Islet of Langerhans (tissue), 1 donor: Measurements from ENCODE around the gene GDPGP1.
"Not testable (repeated sequence)": the region's sequence is repeated elsewhere in the genome, so short reads cannot be mapped to it uniquely, and the experiment has no call there.

Experiments
- FAIRE-seq: peaks from one replicate; lab custom pipeline; 2011; peaks lifted over from hg19 to GRCh38; lab: Jason Lieb, UNC

The GDPGP1 gene

GRCh38 chr15:90225504-90226234, 8.3 kb upstream of the GDPGP1 start:
- FAIRE-seq, result no peak

GRCh38 chr15:90227336-90227735, 6.7 kb upstream of the GDPGP1 start:
- FAIRE-seq, result no peak

- FAIRE-seq, result no peak
Observed at GRCh38 chr15:90227816-90228772, 5.9 kb upstream of the GDPGP1 start.

- FAIRE-seq, result no peak
Observed at GRCh38 chr15:90228960-90229359, 5.0 kb upstream of the GDPGP1 start.

DNA sequence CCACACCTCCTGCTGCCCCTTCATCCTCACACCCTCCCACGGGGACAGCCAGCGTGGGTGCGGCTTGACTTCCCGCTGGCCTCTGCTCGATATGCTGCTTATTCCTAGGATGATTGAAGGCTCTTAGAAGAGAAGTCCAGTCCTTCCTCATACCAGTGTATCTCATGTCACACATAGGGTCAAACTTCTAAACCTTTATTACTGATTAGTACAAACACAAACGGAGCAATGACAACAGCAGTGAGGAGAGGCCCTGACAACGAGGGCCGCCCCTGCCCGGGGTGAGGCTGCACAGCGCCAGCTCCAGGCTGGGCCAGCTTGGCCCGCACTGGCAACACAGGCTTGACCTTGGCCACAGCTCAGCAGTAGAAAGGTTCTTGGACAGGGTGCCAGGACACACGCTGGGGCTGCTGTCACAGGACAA, 3.9 kb upstream of the GDPGP1 start:
- FAIRE-seq, result no peak

DNA sequence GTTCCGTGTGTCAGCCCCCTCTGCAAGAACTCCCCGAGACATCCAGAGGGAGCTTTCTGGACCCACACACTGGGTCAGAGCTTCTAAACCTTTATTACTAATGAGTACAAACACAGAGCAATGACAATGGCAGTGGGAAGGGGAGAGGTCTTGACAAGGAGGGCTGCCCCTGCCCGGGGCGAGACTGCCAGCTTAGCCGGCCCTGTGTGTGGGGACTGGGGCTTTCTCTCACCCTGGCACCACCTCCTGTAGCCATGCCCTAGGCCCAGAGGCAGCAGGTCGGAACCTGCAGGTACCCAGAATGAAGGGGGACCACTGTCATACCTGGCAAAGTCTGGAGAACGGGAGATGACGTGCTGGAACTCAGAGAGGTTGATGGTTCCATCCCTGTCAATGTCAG, 3.4 kb upstream of the GDPGP1 start:
- no peak for FAIRE-seq

DNA sequence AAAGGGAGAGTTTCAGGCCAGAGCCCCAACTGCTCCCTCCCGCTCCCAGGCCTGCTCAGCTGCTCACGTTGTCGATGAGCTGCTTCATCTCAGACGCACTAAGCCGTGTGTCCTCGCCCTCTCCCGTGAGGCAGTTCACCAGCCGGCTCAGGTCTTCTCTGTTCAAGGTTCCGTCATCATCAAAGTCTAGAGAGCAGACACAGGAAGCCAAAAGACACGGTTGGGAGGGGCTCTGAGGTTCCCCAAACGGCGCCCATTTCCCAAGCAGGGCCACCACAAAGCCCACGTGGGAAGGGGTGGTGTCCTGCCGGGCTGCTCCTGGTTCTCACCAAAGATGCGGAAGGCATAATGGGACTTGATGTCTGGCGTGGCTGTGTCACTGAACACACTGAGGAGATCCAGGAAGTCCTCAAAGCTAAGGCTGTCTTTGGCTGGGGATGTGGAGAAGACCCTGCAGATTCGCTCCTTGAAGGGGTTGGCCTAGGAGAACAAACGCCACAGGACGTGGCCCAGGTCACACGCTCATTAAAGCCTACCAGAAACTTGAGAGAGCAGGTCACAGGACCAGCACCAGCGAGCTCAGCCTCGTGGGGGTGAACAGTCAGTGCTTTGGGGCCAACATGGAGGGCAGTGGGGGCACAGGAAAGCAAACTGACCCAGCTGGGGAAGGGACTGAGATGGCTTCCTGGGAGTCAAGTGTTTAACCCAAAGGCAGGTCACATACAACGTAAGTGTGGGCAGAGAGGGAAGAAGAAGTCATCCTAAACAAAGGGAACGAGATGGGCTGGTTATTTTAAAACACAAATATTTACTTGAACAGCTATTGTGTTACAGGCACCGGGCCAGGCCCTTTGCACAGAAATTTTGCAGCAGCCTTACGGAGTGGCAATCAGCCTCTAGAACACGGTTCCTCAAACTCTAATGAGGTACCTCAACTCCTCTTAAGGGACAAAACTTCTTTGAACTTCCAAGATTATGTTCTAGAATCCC, 2.7 kb upstream of the GDPGP1 start:
- no peak for FAIRE-seq

DNA sequence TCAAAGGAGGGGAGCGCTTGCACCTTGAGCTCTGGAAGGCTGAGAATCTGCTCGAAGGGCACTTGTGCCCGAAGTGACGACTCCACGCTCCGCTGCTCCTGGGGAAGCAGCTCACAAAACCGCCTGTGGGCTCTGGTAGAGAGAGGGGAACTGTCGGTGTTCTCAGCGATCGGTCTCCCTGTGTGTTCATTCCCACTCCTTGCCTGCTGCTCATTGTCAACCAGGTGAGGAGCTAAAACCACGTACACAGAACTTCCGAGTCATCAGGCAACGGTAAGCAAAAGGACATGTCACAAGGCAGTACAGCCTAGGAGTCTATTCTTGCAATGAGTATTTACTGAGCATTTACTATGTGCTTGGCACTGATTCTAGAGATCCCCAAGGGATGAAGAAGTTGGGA, 1.8 kb upstream of the GDPGP1 start:
- FAIRE-seq, result no peak

GRCh38 chr15:90232941-90233386, 1.0 kb upstream of the GDPGP1 start:
- no peak for FAIRE-seq

DNA sequence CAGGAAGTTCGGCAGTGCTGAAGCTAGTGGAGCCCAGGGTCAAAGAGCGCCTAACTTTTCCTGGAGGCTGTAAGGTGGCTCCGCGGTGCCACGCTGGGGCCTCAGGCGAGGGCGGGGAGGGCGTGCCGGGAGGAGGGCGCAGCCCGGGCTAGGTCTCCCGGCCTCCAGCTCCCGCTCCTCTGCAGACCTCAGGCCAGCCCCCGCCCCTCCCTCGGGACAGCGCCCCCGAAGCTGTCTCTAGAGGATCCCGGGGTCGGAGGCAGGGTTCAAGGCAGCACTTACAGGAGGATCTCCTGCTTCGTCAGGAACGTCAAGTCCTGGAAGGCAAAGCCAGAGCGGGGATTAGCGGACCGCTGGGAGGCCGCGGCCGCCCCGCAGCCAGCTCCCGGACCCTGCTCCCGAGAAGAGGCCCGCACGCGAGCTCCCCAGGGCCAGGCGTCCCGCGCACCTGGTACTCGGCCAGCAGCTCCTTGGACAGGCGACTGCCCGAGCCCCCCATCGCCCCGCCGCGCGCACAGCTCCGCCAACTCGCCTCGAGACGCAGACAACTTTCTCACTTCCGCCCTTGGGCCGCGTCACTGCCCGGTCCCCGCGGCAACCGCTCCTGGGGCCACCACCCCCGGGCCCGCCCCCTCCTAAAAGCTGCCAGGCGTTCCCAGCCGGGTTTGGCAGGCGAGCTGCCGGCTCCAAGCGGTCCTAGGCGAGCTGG, 468 bp upstream of the GDPGP1 start, which contains the start of gene CIB1:
TSS of gene CIB1 (minus strand) at position 555 of the 709 bp plus-strand sequence. CDS start at position 499, 56 bp downstream.
- no peak for FAIRE-seq

- no peak for FAIRE-seq
Observed at GRCh38 chr15:90239371-90239770, 5.4 kb downstream of the GDPGP1 start.

DNA sequence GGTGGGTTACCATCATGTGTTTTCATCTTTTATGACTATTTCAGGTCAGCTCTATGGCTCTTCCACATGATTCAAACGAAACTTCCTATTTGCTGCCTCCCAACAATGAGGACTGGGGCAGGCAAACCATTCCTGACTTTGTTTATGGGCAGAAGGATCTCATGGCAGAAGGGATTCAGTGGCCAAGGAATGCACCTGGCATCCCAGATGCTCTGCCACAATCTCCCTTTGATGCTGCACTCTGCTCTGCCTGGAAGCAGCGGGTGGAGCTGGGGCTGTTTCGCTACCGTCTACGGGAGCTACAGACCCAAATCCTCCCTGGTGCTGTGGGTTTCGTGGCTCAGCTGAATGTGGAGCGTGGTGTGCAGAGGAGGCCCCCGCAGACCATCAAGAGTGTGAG, 6.8 kb downstream of the GDPGP1 start:
- no peak for FAIRE-seq

DNA sequence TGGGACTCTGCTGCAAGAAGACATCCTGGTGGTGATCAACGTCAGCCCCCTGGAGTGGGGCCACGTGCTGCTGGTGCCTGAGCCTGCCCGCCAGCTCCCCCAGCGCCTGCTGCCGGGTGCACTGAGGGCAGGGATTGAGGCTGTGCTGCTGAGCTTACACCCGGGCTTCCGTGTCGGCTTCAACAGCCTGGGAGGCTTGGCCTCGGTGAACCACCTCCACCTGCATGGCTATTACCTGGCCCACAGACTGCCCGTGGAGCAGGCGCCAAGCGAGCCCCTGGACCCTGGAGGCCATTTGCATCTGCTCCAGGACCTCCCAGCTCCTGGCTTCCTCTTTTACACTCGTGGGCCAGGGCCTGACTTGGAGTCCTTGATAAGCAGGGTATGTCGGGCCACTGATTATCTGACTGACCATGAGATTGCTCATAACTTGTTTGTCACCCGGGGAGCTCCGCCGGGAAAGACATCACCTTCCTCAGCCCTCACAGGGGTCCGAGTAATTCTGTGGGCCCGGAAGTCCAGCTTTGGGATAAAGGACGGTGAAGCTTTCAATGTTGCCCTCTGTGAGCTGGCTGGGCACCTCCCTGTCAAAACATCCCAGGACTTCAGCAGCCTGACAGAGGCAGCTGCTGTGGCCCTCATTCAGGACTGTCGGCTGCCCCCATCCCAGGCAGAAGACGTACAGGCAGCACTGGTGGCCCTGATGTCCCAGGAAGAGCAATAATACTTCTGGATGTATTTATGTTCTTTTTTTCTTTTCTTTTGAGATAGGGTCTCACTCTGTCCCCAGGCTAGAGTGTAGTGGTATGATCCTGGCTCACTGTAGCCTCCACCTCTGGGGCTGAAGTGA, 7.6 kb downstream of the GDPGP1 start:
- FAIRE-seq, result no peak

DNA sequence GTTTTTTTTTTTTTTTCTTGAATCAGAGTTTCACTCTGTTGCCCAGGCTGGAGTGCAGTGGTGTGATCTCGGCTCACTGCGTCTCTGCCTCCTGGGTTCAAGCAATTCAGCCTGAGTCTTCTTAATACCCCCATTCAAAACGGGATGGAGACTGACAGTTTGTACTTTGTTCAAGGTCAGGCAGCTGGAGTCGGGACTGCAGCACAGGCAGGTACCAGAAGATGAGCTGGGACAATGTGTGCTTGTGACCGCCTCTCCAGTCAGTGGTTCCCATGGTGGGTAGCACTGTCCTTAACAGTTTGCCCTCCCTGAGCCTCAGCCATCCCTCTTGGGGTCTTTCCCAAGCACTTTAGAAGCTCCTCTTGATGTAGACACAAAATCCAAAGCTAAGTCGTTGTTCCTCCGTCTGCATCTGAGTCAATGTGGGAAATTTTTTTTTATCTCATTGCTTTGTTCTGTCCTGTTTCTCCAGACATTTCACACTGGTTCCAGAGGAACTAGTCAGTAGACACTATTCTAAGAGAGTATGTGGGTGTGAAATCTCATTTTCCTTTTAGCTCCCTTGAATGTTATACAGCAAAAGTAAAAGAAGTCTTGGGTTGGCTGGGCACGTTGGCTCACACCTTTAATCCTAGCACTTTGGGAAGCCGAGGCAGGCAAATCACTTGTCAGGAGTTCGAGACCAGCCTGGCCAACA, 10.1 kb downstream of the GDPGP1 start:
- FAIRE-seq, result no peak

GRCh38 chr15:90248789-90249202, 14.8 kb downstream of the GDPGP1 start:
- no peak for FAIRE-seq

DNA sequence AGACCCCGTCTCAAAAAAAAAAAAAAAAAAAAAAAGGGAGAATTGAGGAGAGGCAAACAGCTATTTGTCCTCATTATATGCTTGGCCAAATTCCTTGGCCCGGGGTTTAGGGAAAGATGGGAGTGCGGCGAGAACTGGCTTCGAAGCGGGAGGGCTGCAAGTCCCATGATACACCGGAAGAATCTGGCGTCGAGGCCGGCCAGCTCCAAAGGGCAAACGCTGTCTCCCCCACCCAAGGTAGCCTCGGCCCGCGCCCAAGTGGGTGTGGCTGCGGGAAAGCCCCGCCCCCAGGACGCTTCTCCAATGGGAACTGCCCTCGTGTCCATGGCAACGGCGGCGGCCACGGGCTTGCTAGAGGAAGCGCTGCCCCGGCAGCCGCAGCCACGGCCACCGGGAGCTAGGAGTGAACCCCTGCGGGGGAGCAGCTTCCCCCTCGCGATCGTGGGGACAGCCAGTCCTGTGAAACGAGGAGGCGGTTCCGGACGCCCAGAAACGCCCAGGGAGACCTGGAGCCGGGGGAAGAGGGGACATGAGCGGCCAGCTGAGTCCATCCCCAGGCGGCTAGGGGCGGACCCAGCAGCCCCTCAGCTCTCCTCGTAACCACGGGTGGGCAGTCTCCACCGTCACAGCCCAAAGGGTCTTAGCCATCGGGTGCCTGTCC, 15.3 kb downstream of the GDPGP1 start, which contains the start of gene TTLL13:
TSS of gene TTLL13 (plus strand) at position 354 of the 661 bp plus-strand sequence. CDS start 1,075 bp downstream, outside the sequence.
- FAIRE-seq, result no peak

DNA sequence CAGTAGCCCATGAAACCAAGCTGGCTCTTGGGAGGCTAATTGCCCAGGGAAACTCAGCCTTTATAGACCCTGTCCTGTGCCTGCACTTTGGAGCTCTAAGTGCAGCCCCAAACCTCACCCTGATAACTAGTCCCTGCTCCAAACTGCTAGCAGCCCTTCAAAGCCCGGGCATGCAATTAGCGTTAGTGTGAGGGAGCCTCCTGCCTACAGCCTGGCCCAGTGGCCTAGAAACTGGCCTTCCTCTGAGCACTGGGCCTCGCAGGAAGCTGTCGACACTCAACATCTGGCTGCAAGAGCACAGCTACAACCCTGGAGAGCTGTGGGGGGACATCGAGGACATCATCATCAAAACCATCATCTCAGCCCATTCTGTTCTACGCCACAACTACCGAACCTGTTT, 23.8 kb downstream of the GDPGP1 start:
- no peak for FAIRE-seq

GRCh38 chr15:90259524-90259923, 25.5 kb downstream of the GDPGP1 start:
- FAIRE-seq, result no peak

- not testable (repeated sequence) for FAIRE-seq
Observed at GRCh38 chr15:90260731-90261130, 26.7 kb downstream of the GDPGP1 start.
